ENCODE data around the gene CACNA1G. TPM values are rescaled to one million over a fixed set of nuclear protein-coding genes. Genes with fewer than 3 reads are reported as not detected.

Gene CACNA1G
- total and polyA plus RNA-seq, 5 donors = 4.3 to 14.8 (median 4.5) TPM

GRCh38 chr17:50579399-50579798 lies 18.9 kb downstream of the CACNA1G start:
- intact Hi-C loops (cut with DNase I) = no loop called here
- no peak for ATAC-seq
- no peaks in the 10 kb centered on the region for H3K9me3 ChIP-seq (ENCODE audit: control insufficient read depth, low read length)

GRCh38 chr17:50580646-50581045 lies 20.1 kb downstream of the CACNA1G start:
- no peaks in the 10 kb centered on the region for H3K27me3 ChIP-seq (ENCODE audit: control insufficient read depth, insufficient read depth)
- 87% methylated on average over 9 of the region's 9 CpGs for WGBS
- peaks cover 2% of the 10 kb centered on the region for H3K4me1 ChIP-seq (ENCODE audit: control insufficient read depth, insufficient read depth, low read length)
- H3K9me3 ChIP-seq (ENCODE audit: control insufficient read depth, low read length) = no peaks in the 10 kb centered on the region
- intact Hi-C loops (cut with DNase I) = no loop called here
- peak in 1 of 3 donors; percentile 34 for DNase-seq
- no peak overlapping the region for H3K27ac ChIP-seq (ENCODE audit: low read length)
- no peak overlapping the region for H3K4me3 ChIP-seq (ENCODE audit: low read length)
- no peak for ATAC-seq

More at GRCh38 chr17:50579399-50579798, 18.9 kb downstream of the CACNA1G start:
- Histone ChIP-seq H3K27ac (ENCODE audit: low read length) (no peak overlapping the region), H3K4me3 (ENCODE audit: low read length) (no peak overlapping the region), H3K27me3 (ENCODE audit: control insufficient read depth, insufficient read depth) (no peaks in the 10 kb centered on the region), H3K4me1 (ENCODE audit: control insufficient read depth, insufficient read depth, low read length) (peaks cover 2% of the 10 kb centered on the region)
- DNase-seq = peak in 1 of 3 donors; percentile 20
- WGBS = 86% methylated on average over 7 of the region's 7 CpGs

GRCh38 chr17:50581316-50581715 lies 20.8 kb downstream of the CACNA1G start:
- WGBS = 91% methylated on average over 12 of the region's 12 CpGs
- Histone ChIP-seq H3K27me3 (ENCODE audit: control insufficient read depth, insufficient read depth) (no peaks in the 10 kb centered on the region), H3K4me1 (ENCODE audit: control insufficient read depth, insufficient read depth, low read length) (peaks cover 2% of the 10 kb centered on the region), H3K4me3 (ENCODE audit: low read length) (no peak overlapping the region), H3K27ac (ENCODE audit: low read length) (no peak overlapping the region), H3K9me3 (ENCODE audit: control insufficient read depth, low read length) (no peaks in the 10 kb centered on the region)
- peak in 1 of 3 donors; percentile 55 for DNase-seq
- no peak for ATAC-seq
- intact Hi-C loops (cut with DNase I) = no loop called here

GRCh38 chr17:50582741-50583140 lies 22.2 kb downstream of the CACNA1G start:
- Histone ChIP-seq H3K4me1 (ENCODE audit: control insufficient read depth, insufficient read depth, low read length) (peaks cover 2% of the 10 kb centered on the region), H3K27me3 (ENCODE audit: control insufficient read depth, insufficient read depth) (no peaks in the 10 kb centered on the region), H3K27ac (ENCODE audit: low read length) (peak overlapping the region; percentile 89), H3K4me3 (ENCODE audit: low read length) (no peak overlapping the region), H3K9me3 (ENCODE audit: control insufficient read depth, low read length) (no peaks in the 10 kb centered on the region)
- DNase-seq (peak in 2 of 3 donors; percentile 75), ATAC-seq (peak; percentile 64)
- intact Hi-C loops (cut with DNase I) = no loop called here
- 69% methylated on average over 2 of the region's 2 CpGs for WGBS

GRCh38 chr17:50583641-50584040 lies 23.1 kb downstream of the CACNA1G start:
- 38% methylated on average over 7 of the region's 7 CpGs for WGBS
- intact Hi-C loops (cut with DNase I) = no loop called here
- Histone ChIP-seq H3K9me3 (ENCODE audit: control insufficient read depth, low read length) (no peaks in the 10 kb centered on the region), H3K4me3 (ENCODE audit: low read length) (peak overlapping the region; percentile 7), H3K4me1 (ENCODE audit: control insufficient read depth, insufficient read depth, low read length) (peaks cover 4% of the 10 kb centered on the region), H3K27me3 (ENCODE audit: control insufficient read depth, insufficient read depth) (no peaks in the 10 kb centered on the region), H3K27ac (ENCODE audit: low read length) (peak overlapping the region; percentile 91)
- peak; percentile 51 to 86 (median 79) for DNase-seq
- ATAC-seq = peak; percentile 72 to 77

GRCh38 chr17:50584116-50584515 lies 23.6 kb downstream of the CACNA1G start:
- Histone ChIP-seq H3K4me1 (ENCODE audit: control insufficient read depth, insufficient read depth, low read length) (peaks cover 9% of the 10 kb centered on the region), H3K4me3 (ENCODE audit: low read length) (peak overlapping the region; percentile 7), H3K9me3 (ENCODE audit: control insufficient read depth, low read length) (no peaks in the 10 kb centered on the region), H3K27me3 (ENCODE audit: control insufficient read depth, insufficient read depth) (no peaks in the 10 kb centered on the region), H3K27ac (ENCODE audit: low read length) (peak overlapping the region; percentile 91)
- DNase-seq (no peak), ATAC-seq (peak; percentile 3 to 5)
- intact Hi-C loops (cut with DNase I) = no loop called here
- 51% methylated on average over 4 of the region's 4 CpGs for WGBS

- 74% methylated on average over 6 of the region's 6 CpGs for WGBS
- peak overlapping the region; percentile 87 for H3K27ac ChIP-seq (ENCODE audit: low read length)
These were observed 24.2 kb downstream of the CACNA1G start for GRCh38 chr17:50584749-50585148.

GRCh38 chr17:50585346-50585745 lies 24.8 kb downstream of the CACNA1G start:
- Histone ChIP-seq H3K9me3 (ENCODE audit: control insufficient read depth, low read length) (no peaks in the 10 kb centered on the region), H3K27ac (ENCODE audit: low read length) (peak overlapping the region; percentile 87), H3K4me1 (ENCODE audit: control insufficient read depth, insufficient read depth, low read length) (peaks cover 20% of the 10 kb centered on the region)

More at GRCh38 chr17:50584749-50585148, 24.2 kb downstream of the CACNA1G start:
- H3K4me3 ChIP-seq (ENCODE audit: low read length) = no peak overlapping the region
- ATAC-seq = no peak
- intact Hi-C loops (cut with DNase I) = no loop called here
- H3K9me3 ChIP-seq (ENCODE audit: control insufficient read depth, low read length) = no peaks in the 10 kb centered on the region
- H3K4me1 ChIP-seq (ENCODE audit: control insufficient read depth, insufficient read depth, low read length) = peaks cover 15% of the 10 kb centered on the region
- H3K27me3 ChIP-seq (ENCODE audit: control insufficient read depth, insufficient read depth) = no peaks in the 10 kb centered on the region
- peak in 1 of 3 donors; percentile 38 for DNase-seq

GRCh38 chr17:50585891-50586290 lies 25.4 kb downstream of the CACNA1G start:
- Histone ChIP-seq H3K9me3 (ENCODE audit: control insufficient read depth, low read length) (no peaks in the 10 kb centered on the region), H3K27ac (ENCODE audit: low read length) (peak overlapping the region; percentile 87), H3K4me1 (ENCODE audit: control insufficient read depth, insufficient read depth, low read length) (peaks cover 20% of the 10 kb centered on the region), H3K27me3 (ENCODE audit: control insufficient read depth, insufficient read depth) (no peaks in the 10 kb centered on the region), H3K4me3 (ENCODE audit: low read length) (no peak overlapping the region)
- peak in 1 of 3 donors; percentile 49 for DNase-seq
- ATAC-seq = no peak
- intact Hi-C loops (cut with DNase I) = no loop called here
- WGBS = 66% methylated on average over 8 of the region's 8 CpGs

More at GRCh38 chr17:50585346-50585745, 24.8 kb downstream of the CACNA1G start:
- no peak overlapping the region for H3K4me3 ChIP-seq (ENCODE audit: low read length)
- intact Hi-C loops (cut with DNase I) = no loop called here
- DNase-seq (peak in 1 of 3 donors; percentile 52), ATAC-seq (peak in 1 of 2 donors; percentile 13)
- 71% methylated on average over 4 of the region's 4 CpGs for WGBS
- no peaks in the 10 kb centered on the region for H3K27me3 ChIP-seq (ENCODE audit: control insufficient read depth, insufficient read depth)

GRCh38 chr17:50586421-50587247 lies 26.1 kb downstream of the CACNA1G start:
- WGBS = 71% methylated on average over 9 of the region's 9 CpGs
- H3K27ac ChIP-seq (ENCODE audit: low read length) = peak overlapping the region; percentile 41
- intact Hi-C loops (cut with DNase I) = no loop called here
- H3K27me3 ChIP-seq (ENCODE audit: control insufficient read depth, insufficient read depth) = no peaks in the 10 kb centered on the region
- no peak for ATAC-seq
- H3K4me1 ChIP-seq (ENCODE audit: control insufficient read depth, insufficient read depth, low read length) = peaks cover 20% of the 10 kb centered on the region
- H3K4me3 ChIP-seq (ENCODE audit: low read length) = no peak overlapping the region
- no peaks in the 10 kb centered on the region for H3K9me3 ChIP-seq (ENCODE audit: control insufficient read depth, low read length)
- peak in 1 of 3 donors; percentile 16 for DNase-seq

- H3K27ac ChIP-seq (ENCODE audit: low read length) = peak overlapping the region; percentile 6
- intact Hi-C loops (cut with DNase I) = no loop called here
- no peak for ATAC-seq
These were observed 27.1 kb downstream of the CACNA1G start for GRCh38 chr17:50587571-50587970.

More at GRCh38 chr17:50587571-50587970, 27.1 kb downstream of the CACNA1G start:
- no peaks in the 10 kb centered on the region for H3K9me3 ChIP-seq (ENCODE audit: control insufficient read depth, low read length)
- no peaks in the 10 kb centered on the region for H3K27me3 ChIP-seq (ENCODE audit: control insufficient read depth, insufficient read depth)
- H3K4me3 ChIP-seq (ENCODE audit: low read length) = no peak overlapping the region
- H3K4me1 ChIP-seq (ENCODE audit: control insufficient read depth, insufficient read depth, low read length) = peaks cover 18% of the 10 kb centered on the region
- WGBS = 68% methylated on average over 9 of the region's 9 CpGs
- DNase-seq = peak in 1 of 3 donors; percentile 30

Data from right cardiac atrium (tissue), 5 donors.